Left ventricle myocardium inferior (tissue), 1 donor: ENCODE results near the gene SIX3. TPM values are rescaled to one million over a fixed set of nuclear protein-coding genes. Genes with fewer than 3 reads are reported as not detected.

Source experiments
- DNase-seq: peaks from one replicate; pipeline ENCODE4 v3.0.0-alpha.2; 2020
- H3K27ac ChIP-seq: fragments of 200-600 bp; replicated peaks from 2 replicates; pipeline ENCODE4 v1.8.0; 2021
- H3K27me3 ChIP-seq: fragments of 200-600 bp; 2 replicates; pipeline ENCODE4 v1.8.0; 2021; ENCODE audit warnings: low read depth
- H3K36me3 ChIP-seq: fragments of 200-600 bp; 2 replicates; pipeline ENCODE4 v1.8.0; 2021
- H3K4me1 ChIP-seq: fragments of 200-600 bp; 2 replicates; pipeline ENCODE4 v1.8.0; 2021
- H3K4me3 ChIP-seq: fragments of 200-600 bp; 2 replicates; pipeline ENCODE4 v1.8.0; 2021; ENCODE audit warnings: mild to moderate bottlenecking, moderate library complexity
- H3K9me3 ChIP-seq: fragments of 200-600 bp; replicated peaks from 2 replicates; pipeline ENCODE4 v1.8.0; 2021
- intact Hi-C: fragments of 100-400 bp; cut with micrococcal nuclease; formaldehyde crosslinking; loops from one replicate; pipeline ENCODE4 v1.11.0; 2022
- total RNA-seq: library from RNA; stranded (reverse); fragmentation: NEBNext Ultra II Directional; extraction: Animal tissue kit (Norgen Biotek cat#: 25700); gene quantifications from one replicate; pipeline ENCODE4 v1.2.1, GENCODE V29; 2021
- TF ChIP-seq, protein P1 (sequence below): fragments of 200-600 bp; IDR thresholded peaks from 2 replicates; pipeline ENCODE4 v1.8.0; 2021; ENCODE audit warnings: antibody characterized with exemption, mild to moderate bottlenecking, borderline replicate concordance
- donor health status: DM: no; HTN: yes; CAD: no; lungs with severe emphysema.

The SIX3 gene
- total RNA-seq, 1 donor from 2014 or later, result not detected

- no peak for DNase-seq
- Histone ChIP-seq H3K4me3 (peak overlapping the region; percentile 39), H3K27me3 (peaks cover 100% of the 10 kb centered on the region), H3K27ac (no peak overlapping the region), H3K36me3 (no peaks in the 10 kb centered on the region), H3K9me3 (no peaks in the 10 kb centered on the region), H3K4me1 (peaks cover 47% of the 10 kb centered on the region)
- TF ChIP-seq, protein P1, sequence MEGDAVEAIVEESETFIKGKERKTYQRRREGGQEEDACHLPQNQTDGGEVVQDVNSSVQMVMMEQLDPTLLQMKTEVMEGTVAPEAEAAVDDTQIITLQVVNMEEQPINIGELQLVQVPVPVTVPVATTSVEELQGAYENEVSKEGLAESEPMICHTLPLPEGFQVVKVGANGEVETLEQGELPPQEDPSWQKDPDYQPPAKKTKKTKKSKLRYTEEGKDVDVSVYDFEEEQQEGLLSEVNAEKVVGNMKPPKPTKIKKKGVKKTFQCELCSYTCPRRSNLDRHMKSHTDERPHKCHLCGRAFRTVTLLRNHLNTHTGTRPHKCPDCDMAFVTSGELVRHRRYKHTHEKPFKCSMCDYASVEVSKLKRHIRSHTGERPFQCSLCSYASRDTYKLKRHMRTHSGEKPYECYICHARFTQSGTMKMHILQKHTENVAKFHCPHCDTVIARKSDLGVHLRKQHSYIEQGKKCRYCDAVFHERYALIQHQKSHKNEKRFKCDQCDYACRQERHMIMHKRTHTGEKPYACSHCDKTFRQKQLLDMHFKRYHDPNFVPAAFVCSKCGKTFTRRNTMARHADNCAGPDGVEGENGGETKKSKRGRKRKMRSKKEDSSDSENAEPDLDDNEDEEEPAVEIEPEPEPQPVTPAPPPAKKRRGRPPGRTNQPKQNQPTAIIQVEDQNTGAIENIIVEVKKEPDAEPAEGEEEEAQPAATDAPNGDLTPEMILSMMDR, result no peak
- intact Hi-C loops, result no loop called here
These were observed 2.2 kb downstream of the SIX3 start for GRCh38 chr2:44943693-44944101.

- Histone ChIP-seq H3K27me3 (peaks cover 100% of the 10 kb centered on the region), H3K4me3 (peak overlapping the region; percentile 39), H3K9me3 (no peaks in the 10 kb centered on the region), H3K36me3 (no peaks in the 10 kb centered on the region), H3K4me1 (peaks cover 42% of the 10 kb centered on the region), H3K27ac (no peak overlapping the region)
- intact Hi-C loops, result no loop called here
- DNase-seq, result no peak
- TF ChIP-seq, protein P1, result no peak
These were observed 2.8 kb downstream of the SIX3 start for GRCh38 chr2:44944102-44944951.

DNA sequence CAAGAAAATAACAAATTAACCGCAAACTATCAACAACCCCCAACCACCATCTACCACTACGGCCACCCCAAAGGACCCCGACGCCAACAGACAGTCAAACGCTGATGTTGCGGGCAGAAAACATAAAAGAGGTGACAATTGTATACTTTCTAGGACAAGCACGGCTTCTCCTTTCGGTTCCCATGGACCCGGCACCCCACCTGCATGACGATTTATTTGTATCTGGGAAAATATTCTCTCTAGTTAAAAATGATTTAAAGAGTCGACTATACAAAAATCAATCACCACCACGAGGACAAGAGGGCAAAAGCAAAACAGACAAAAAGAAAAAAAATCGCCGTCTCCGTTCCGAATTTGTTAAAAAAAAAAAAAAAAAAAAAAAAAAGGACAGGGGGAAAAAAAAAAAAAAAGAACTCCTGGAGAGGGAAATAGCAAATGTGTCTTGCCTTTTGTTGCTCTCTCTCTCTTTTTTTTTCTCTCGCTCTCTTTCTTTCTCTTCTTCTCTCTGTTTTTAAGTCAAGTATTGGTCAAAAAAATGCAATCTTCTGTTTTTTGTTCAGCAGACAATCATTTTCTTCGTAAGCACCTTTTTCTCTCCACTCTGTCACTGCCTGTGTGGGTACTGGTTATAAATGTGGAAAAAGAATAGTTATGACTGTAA is 3.6 kb downstream of the SIX3 start:
- Histone ChIP-seq H3K9me3 (no peaks in the 10 kb centered on the region), H3K4me1 (peaks cover 46% of the 10 kb centered on the region), H3K36me3 (no peaks in the 10 kb centered on the region), H3K27ac (no peak overlapping the region), H3K4me3 (no peak overlapping the region), H3K27me3 (peaks cover 99% of the 10 kb centered on the region)
- intact Hi-C loops, result no loop called here
- TF ChIP-seq, protein P1, result no peak
- DNase-seq, result no peak

DNA sequence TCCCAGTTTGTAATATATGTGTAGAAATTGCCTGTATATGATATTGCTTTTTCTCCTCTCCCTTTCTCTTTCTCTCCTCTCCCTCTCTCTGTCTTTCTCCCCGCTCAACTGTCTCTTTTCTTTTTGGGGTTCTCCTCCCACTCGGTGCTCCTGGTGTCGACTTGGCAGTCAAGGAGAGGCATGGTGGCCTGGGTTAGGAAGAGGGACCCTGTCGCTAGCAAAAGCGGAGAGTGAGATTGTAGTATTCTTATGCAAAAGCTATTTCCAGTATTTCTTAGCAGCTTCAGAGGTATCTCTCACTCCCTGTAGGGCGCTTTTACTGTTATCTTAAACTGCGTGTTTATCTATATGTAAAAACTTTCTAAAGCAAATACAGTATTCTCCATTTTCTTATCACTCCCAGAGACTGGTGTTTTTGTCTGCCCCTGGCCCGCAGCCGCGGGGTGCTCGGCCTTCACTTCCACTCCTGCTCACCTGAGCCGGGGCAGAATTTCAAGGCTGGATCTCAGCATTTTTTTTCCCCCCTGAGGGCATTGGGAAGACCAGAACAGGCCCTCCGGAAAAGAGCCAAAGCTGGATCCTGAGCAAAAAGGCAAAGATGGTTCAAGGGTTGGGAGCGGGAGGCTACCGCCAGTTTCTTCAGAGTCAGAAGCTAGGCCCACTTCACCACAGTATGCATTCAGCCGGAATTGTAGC is 4.3 kb downstream of the SIX3 start:
- Histone ChIP-seq H3K36me3 (no peaks in the 10 kb centered on the region), H3K9me3 (no peaks in the 10 kb centered on the region), H3K4me1 (peaks cover 44% of the 10 kb centered on the region), H3K27ac (no peak overlapping the region), H3K27me3 (peaks cover 98% of the 10 kb centered on the region), H3K4me3 (no peak overlapping the region)
- intact Hi-C loops, result no loop called here
- TF ChIP-seq, protein P1, result no peak
- DNase-seq, result no peak

DNA sequence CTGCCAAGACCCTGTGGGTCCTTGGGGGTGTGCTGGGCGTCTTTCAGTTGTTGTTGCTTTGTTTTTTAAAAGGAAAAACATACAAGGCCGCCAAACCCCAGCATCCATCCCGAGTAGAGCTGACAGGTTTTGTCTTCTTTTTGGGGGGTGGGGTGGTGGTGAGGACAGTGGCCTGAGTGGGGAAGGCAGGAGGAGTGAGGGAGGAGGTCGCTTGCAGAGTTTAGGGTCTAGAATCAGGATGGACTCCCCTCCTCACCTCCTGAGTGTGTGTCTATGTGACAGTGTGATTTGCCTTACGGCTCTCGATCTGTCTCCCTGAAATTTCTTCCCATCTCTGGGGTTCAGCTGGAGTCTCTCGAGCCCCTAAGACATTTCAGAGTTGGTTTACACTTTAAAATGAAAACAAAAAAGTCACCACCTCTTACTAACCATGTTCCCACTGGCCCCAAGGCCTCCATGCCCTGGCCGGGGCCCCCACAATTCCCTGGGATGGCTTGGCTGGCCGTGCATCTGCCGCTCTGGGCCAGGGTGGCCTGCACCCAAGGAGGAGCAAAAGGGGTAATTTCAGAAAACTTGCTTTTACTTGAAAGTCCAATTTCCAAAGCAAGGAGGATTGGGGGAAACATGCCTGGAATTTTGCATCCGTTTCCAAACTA is 5.0 kb downstream of the SIX3 start:
- no peaks in the 10 kb centered on the region for H3K36me3 ChIP-seq
- DNase-seq, result no peak
- peaks cover 37% of the 10 kb centered on the region for H3K4me1 ChIP-seq
- no peak overlapping the region for H3K27ac ChIP-seq
- no peak overlapping the region for H3K4me3 ChIP-seq
- peaks cover 98% of the 10 kb centered on the region for H3K27me3 ChIP-seq
- TF ChIP-seq, protein P1, result no peak
- intact Hi-C loops, result no loop called here
- no peaks in the 10 kb centered on the region for H3K9me3 ChIP-seq
